Cardiac muscle cell (in vitro differentiated cells and primary cell): Measurements from ENCODE around the gene C12orf75. TPM values are rescaled to one million over a fixed set of nuclear protein-coding genes. Genes with fewer than 3 reads are reported as not detected.

Experiments used
- DNase-seq, 2 donors: peaks; one replicate each; pipeline versions ENCODE4 v3.0.0 to v3.0.0-alpha.2; 2010 to 2017; ENCODE audit warnings: low read depth in 1 of 2, low spot score in 1 of 2
- H3K27ac ChIP-seq: fragments of 200-600 bp; sonication (generic); 2 replicates; pipeline ENCODE4 v1.5.1; 2016
- H3K27me3 ChIP-seq: fragments of 200-600 bp; sonication (generic); 2 replicates; pipeline ENCODE4 v1.6.0; 2016; ENCODE audit warnings: control low read depth
- H3K36me3 ChIP-seq: fragments of 200-600 bp; sonication (generic); 2 replicates; pipeline ENCODE4 v1.5.1; 2016; ENCODE audit warnings: control low read depth
- H3K4me1 ChIP-seq: fragments of 200-600 bp; sonication (generic); 2 replicates; pipeline ENCODE4 v1.8.1; 2017; ENCODE audit warnings: low read depth, mild to moderate bottlenecking, mixed run types
- H3K4me3 ChIP-seq: fragments of 200-600 bp; sonication (generic); 2 replicates; pipeline ENCODE4 v1.5.1; 2016; ENCODE audit warnings: mild to moderate bottlenecking
- H3K9me3 ChIP-seq: fragments of 200-600 bp; sonication (generic); 2 replicates; pipeline ENCODE4 v1.5.1; 2017; ENCODE audit warnings: low read depth, mild to moderate bottlenecking, control low read depth
- CTCF ChIP-seq: IDR thresholded peaks from 2 replicates; pipeline ENCODE4 v1.5.1; 2012; ENCODE audit warnings: low read depth, mild to moderate bottlenecking, low read length
- polyA plus RNA-seq: library from polyadenylated mRNA; unstranded; fragments of >200 nt; fragmentation: Nextera tagmentation; extraction: Ambion mirVana; gene quantifications from 2 replicates; pipeline ENCODE4 v1.2.1, GENCODE V29; 2016
- total RNA-seq: library from RNA; depleted of rRNA; stranded (reverse); fragments of >200 nt; gene quantifications from 2 replicates; pipeline ENCODE4 v1.2.3, GENCODE V29; 2016

Gene C12orf75
- total and polyA plus RNA-seq, 2 experiments from 2014 or later = 39.3 to 106 TPM

GRCh38 chr12:105409279-105409678 lies 78.8 kb downstream of the C12orf75 start:
- no peaks in the 10 kb centered on the region for H3K4me1 ChIP-seq
- DNase-seq = no peak
- H3K36me3 ChIP-seq = no peaks in the 10 kb centered on the region
- no peak for TF ChIP-seq CTCF
- no peak overlapping the region for H3K27ac ChIP-seq
- no peaks in the 10 kb centered on the region for H3K9me3 ChIP-seq
- no peak overlapping the region for H3K4me3 ChIP-seq
- H3K27me3 ChIP-seq = no peaks in the 10 kb centered on the region

GRCh38 chr12:105409801-105410471 lies 79.4 kb downstream of the C12orf75 start:
- Histone ChIP-seq H3K27me3 (no peaks in the 10 kb centered on the region), H3K4me3 (no peak overlapping the region), H3K4me1 (no peaks in the 10 kb centered on the region), H3K36me3 (no peaks in the 10 kb centered on the region), H3K27ac (no peak overlapping the region), H3K9me3 (no peaks in the 10 kb centered on the region)
- no peak for TF ChIP-seq CTCF
- DNase-seq = peak; percentile 54 to 84

GRCh38 chr12:105413911-105414487 lies 83.5 kb downstream of the C12orf75 start:
- no peak for TF ChIP-seq CTCF
- no peak overlapping the region for H3K4me3 ChIP-seq
- H3K4me1 ChIP-seq = no peaks in the 10 kb centered on the region
- no peaks in the 10 kb centered on the region for H3K9me3 ChIP-seq
- no peak overlapping the region for H3K27ac ChIP-seq
- H3K27me3 ChIP-seq = no peaks in the 10 kb centered on the region
- no peak for DNase-seq
- no peaks in the 10 kb centered on the region for H3K36me3 ChIP-seq

- no peak for DNase-seq
- no peak for TF ChIP-seq CTCF
- H3K27ac ChIP-seq = no peak overlapping the region
- no peaks in the 10 kb centered on the region for H3K4me1 ChIP-seq
- no peaks in the 10 kb centered on the region for H3K27me3 ChIP-seq
- no peaks in the 10 kb centered on the region for H3K9me3 ChIP-seq
- no peak overlapping the region for H3K4me3 ChIP-seq
- H3K36me3 ChIP-seq = no peaks in the 10 kb centered on the region
Observed at GRCh38 chr12:105417732-105418131, 87.2 kb downstream of the C12orf75 start.

GRCh38 chr12:105418229-105418628 lies 87.7 kb downstream of the C12orf75 start:
- DNase-seq = peak; percentile 4 to 44
- H3K36me3 ChIP-seq = no peaks in the 10 kb centered on the region
- H3K4me3 ChIP-seq = no peak overlapping the region
- no peak overlapping the region for H3K27ac ChIP-seq
- H3K27me3 ChIP-seq = no peaks in the 10 kb centered on the region
- no peak for TF ChIP-seq CTCF
- H3K9me3 ChIP-seq = no peaks in the 10 kb centered on the region
- no peaks in the 10 kb centered on the region for H3K4me1 ChIP-seq
